ENCODE measurements around the gene MRGPRF. TPM values are rescaled to one million over a fixed set of nuclear protein-coding genes. Genes with fewer than 3 reads are reported as not detected.
A peak's percentile ranks its signal among the peaks of the same experiment; 100 is the strongest.

The MRGPRF gene
- total and polyA plus RNA-seq, 11 donors: 1.6 to 13.1 (median 3.5) TPM

DNA sequence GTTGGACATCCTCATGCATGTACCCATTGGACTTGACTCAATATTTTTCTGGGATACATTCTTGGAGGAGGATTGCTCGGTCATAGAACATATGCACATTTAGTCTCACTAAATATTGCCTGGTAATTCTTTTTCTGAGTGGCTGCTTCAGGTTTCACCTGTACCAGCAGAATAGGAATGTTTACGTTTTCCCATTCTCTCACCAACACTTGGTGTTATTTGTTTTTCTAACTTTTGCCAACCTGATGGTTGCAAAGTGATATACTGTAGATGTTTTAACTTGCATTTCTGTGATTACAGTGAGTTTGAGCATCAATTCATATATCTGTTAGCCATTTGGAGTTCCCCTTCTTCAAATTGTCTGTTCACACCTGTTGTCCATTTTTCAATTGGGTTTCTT is 30.9 kb downstream of the MRGPRF start:
- peaks cover 0 to 15% (median 9%) of the 10 kb centered on the region in 12 donors for H3K4me1 ChIP-seq
- no peaks in the 10 kb centered on the region for H3K36me3 ChIP-seq
- H3K4me3 ChIP-seq: no peak overlapping the region
- ATAC-seq (no peak), DNase-seq (no peak)
- TF ChIP-seq, protein P1, sequence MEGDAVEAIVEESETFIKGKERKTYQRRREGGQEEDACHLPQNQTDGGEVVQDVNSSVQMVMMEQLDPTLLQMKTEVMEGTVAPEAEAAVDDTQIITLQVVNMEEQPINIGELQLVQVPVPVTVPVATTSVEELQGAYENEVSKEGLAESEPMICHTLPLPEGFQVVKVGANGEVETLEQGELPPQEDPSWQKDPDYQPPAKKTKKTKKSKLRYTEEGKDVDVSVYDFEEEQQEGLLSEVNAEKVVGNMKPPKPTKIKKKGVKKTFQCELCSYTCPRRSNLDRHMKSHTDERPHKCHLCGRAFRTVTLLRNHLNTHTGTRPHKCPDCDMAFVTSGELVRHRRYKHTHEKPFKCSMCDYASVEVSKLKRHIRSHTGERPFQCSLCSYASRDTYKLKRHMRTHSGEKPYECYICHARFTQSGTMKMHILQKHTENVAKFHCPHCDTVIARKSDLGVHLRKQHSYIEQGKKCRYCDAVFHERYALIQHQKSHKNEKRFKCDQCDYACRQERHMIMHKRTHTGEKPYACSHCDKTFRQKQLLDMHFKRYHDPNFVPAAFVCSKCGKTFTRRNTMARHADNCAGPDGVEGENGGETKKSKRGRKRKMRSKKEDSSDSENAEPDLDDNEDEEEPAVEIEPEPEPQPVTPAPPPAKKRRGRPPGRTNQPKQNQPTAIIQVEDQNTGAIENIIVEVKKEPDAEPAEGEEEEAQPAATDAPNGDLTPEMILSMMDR (IDR thresholded peaks at IDR 0.05): no peak
- no peak for TF ChIP-seq POLR2A (IDR thresholded peaks at IDR 0.05)
- H3K9me3 ChIP-seq: peaks cover 0 to 22% (median 0%) of the 10 kb centered on the region in 12 donors
- H3K27ac ChIP-seq: no peak overlapping the region
- intact Hi-C loops (cut with DNase I): no loop called here
- no peaks in the 10 kb centered on the region for H3K27me3 ChIP-seq
- 95 to 97% (median 96%) methylated on average over 2 of the region's 2 CpGs for WGBS, 4 donors

DNA sequence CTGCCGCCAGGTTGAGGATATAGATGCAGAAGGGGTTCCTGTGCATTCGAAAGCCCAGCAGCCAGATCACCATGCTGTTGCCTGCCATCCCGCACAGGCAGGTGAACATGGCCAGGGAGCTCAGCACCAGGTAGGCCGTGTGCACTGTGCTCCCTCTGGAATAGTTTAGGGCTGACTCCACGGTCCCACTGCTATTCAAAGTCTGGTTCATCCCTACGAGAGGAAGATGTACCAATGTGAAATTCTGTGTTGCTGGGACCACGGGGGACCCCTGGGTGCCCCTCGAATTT is 32.3 kb downstream of the MRGPRF start, which contains the start of gene MRGPRD:
MRGPRD (minus strand) TSS at position 211 of the 290 bp plus-strand sequence; CDS start at position 211, 0 bp downstream.
- intact Hi-C loops (cut with DNase I): no loop called here
- H3K4me3 ChIP-seq: no peak within 1 kb of the TSS
- no peak within 1 kb of the TSS for H3K27ac ChIP-seq
- TF ChIP-seq, protein P1 (IDR thresholded peaks at IDR 0.05): no peak
- no peak for TF ChIP-seq POLR2A (IDR thresholded peaks at IDR 0.05)
- ATAC-seq: no peak
- no peaks in the 10 kb centered on the region for H3K27me3 ChIP-seq
- H3K4me1 ChIP-seq: peaks cover 0 to 22% (median 9%) of the 10 kb centered on the region in 12 donors
- peak in 1 of 5 donors; percentile 3 for DNase-seq
- H3K36me3 ChIP-seq: no peaks in the 10 kb centered on the region
- 84 to 94% (median 92%) methylated on average over 7 to 8 of the region's 8 CpGs for WGBS, 4 donors
- peaks cover 0 to 9% (median 0%) of the 10 kb centered on the region in 12 donors for H3K9me3 ChIP-seq

DNA sequence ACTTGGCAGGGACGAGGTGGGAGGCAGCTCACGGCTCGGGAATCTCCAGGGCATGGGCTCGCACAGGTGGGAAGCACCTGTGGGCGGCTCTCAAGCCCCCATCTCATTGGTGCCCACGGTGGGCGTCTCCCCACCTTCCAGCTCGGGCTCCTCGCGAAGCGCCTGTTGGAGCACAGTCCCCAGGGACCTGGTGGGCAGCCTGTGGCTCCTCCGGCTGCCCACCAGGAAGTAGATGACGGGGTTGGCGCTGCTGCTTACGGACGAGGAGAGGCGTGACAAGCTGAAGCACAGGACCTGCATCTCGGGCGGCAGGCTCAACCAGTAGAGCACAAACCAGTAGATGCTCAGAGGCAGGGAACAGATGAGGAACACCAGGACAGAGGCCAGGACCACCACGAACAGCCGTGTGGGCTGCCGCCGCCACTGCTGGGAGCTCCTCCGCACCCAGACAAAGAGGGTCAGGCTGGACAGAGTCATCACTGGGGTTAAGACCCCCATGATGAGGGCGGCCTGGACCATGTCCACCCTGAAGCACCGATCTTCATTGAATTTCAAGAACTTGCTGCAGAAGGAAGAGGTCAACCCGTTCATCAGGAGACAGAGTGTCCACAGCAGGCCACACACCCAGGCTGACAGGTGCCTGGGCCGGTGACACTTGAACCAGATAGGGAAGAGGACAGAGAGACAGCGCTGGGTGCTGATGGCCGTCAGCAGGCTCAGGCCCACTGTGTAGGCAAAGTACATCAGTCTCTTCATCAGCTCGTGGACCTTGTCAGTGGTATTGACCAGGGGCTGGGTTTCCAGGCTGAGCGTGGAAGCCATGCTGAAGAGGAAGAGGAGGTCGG is 32.9 kb downstream of the MRGPRF start:
- intact Hi-C loops (cut with DNase I): no loop called here
- H3K27ac ChIP-seq: no peak overlapping the region
- H3K4me1 ChIP-seq: peaks cover 0 to 22% (median 9%) of the 10 kb centered on the region in 12 donors
- peak in 2 of 5 donors; percentile 16 to 42 for DNase-seq
- TF ChIP-seq, protein P1 (IDR thresholded peaks at IDR 0.05): no peak
- TF ChIP-seq POLR2A (IDR thresholded peaks at IDR 0.05): no peak
- no peak overlapping the region for H3K4me3 ChIP-seq
- peaks cover 0 to 9% (median 0%) of the 10 kb centered on the region in 12 donors for H3K9me3 ChIP-seq
- 88 to 90% (median 89%) methylated on average over 28 to 33 of the region's 33 CpGs for WGBS, 4 donors
- ATAC-seq: peak in 1 of 4 donors; percentile 25
- H3K36me3 ChIP-seq: no peaks in the 10 kb centered on the region
- no peaks in the 10 kb centered on the region for H3K27me3 ChIP-seq

DNA sequence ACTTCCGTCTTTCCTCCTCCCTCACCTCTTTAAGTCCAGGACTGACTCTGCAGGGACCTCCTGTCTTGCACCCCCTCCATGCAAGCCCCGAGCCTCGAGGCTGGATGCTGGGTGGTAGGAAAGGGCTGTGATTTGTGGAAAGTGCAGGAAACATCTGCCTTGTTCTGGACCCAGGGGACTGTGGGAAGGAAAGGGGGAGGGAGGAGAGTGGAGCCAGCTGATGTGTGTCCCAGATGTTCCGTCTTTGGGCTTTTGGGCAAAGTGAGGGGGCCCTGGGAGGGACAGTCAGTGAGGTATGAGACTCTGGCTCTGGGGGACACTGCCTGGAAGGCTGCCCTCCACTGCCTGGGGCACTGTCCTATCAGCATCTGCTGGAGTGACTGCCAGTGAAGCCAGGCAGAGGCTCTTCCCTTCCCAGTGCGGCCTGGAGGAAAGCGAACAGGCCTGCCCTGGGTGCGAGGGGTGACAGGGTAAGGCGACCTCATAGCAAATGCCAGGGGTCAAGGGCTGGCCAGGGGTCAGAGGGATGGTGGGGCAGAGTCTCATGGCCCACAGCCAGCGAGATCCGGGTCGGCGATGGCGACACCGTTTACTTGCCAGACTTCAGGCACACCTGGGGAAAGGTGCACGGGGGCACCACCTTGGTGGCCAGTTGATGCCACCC is 34.0 kb downstream of the MRGPRF start:
- peak; percentile 33 to 72 (median 38) for ATAC-seq
- intact Hi-C loops (cut with DNase I): no loop called here
- 55 to 65% (median 61%) methylated on average over 15 of the region's 15 CpGs for WGBS, 4 donors
- Histone ChIP-seq H3K27ac (peak overlapping the region in 1 of 12 donors; percentile 39), H3K36me3 (no peaks in the 10 kb centered on the region), H3K9me3 (peaks cover 0 to 9% (median 0%) of the 10 kb centered on the region in 12 donors), H3K4me1 (peaks cover 0 to 22% (median 9%) of the 10 kb centered on the region in 12 donors), H3K4me3 (no peak overlapping the region), H3K27me3 (no peaks in the 10 kb centered on the region)
- DNase-seq: peak in 2 of 5 donors; percentile 33 to 44
- TF ChIP-seq, protein P1 (IDR thresholded peaks at IDR 0.05): no peak
- no peak for TF ChIP-seq POLR2A (IDR thresholded peaks at IDR 0.05)
